Spleen (tissue), 7 donors: Measurements from ENCODE around the gene CCDC6.
"Not testable (repeated sequence)": the region's sequence is repeated elsewhere in the genome, so short reads cannot be mapped to it uniquely, and the experiment has no call there.

Experiments
- POLR2A ChIP-seq, 3 donors: fragments of 450-650 bp; IDR thresholded peaks; one replicate each; pipeline ENCODE4 v1.5.1; 2017; ENCODE audit warnings: antibody characterized with exemption in 3 of 3, mild to moderate bottlenecking in 1 of 3
- TF ChIP-seq, protein P1 (sequence below), 11 experiments: fragments of 200-600 bp in 7 of 11; fragments of 450-650 bp in 4 of 11; sonication (generic) in 4 of 11; IDR thresholded peaks in 8 of 11; conservative IDR thresholded peaks in 3 of 11; 1 replicate in 7 of 11; 2 replicates in 4 of 11; pipeline versions ENCODE4 v1.4.0 to v1.8.0; 2016 to 2021; ENCODE audit warnings: antibody characterized with exemption in 11 of 11, inconsistent platforms in 4 of 11, mild to moderate bottlenecking in 1 of 11
- donor health status: DM: no; HTN: no; CAD: no; lungs with moderate emphysema.
- donor health status: DM: no; HTN: no; CAD: no.
- donor health status: DM: no; HTN: no; CAD: no.

DNA sequence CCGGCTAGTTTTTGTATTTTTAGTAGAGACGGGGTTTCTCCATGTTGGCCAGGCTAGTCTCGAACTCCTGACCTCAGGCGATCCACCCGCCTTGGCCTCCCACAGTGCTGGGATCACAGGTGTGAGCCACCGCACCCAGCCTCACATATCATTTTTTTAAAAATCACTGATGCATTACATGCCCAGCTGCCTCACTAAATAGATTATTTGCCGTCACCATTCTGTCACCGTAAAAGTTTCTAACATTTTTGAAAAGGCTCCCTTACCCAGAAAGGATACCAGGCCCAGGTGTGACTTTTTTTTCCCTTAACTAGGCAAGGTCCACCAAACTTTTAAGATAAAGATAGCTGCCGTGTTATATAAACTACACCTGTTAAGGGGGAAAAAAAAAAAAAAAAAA is 30.1 kb downstream of the CCDC6 start:
- TF ChIP-seq POLR2A (IDR thresholded peaks at IDR 0.05): not testable (repeated sequence)
- TF ChIP-seq, protein P1, sequence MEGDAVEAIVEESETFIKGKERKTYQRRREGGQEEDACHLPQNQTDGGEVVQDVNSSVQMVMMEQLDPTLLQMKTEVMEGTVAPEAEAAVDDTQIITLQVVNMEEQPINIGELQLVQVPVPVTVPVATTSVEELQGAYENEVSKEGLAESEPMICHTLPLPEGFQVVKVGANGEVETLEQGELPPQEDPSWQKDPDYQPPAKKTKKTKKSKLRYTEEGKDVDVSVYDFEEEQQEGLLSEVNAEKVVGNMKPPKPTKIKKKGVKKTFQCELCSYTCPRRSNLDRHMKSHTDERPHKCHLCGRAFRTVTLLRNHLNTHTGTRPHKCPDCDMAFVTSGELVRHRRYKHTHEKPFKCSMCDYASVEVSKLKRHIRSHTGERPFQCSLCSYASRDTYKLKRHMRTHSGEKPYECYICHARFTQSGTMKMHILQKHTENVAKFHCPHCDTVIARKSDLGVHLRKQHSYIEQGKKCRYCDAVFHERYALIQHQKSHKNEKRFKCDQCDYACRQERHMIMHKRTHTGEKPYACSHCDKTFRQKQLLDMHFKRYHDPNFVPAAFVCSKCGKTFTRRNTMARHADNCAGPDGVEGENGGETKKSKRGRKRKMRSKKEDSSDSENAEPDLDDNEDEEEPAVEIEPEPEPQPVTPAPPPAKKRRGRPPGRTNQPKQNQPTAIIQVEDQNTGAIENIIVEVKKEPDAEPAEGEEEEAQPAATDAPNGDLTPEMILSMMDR (IDR thresholded peaks at IDR 0.05 in 8 of 11, conservative IDR thresholded peaks at IDR 0.05 in 3 of 11): not testable (repeated sequence)
